Choroid plexus epithelial cell (primary cell): ENCODE measurements around the gene SLC1A4.

Experiments
- DNase-seq: peaks from one replicate; pipeline ENCODE4 v3.0.0-alpha.2; 2010; ENCODE audit warnings: low read depth
- H3K4me3 ChIP-seq: 2 replicates; pipeline ENCODE4 v1.5.1; 2011; ENCODE audit warnings: low read depth, mild to moderate bottlenecking, control low read depth, low read length, moderate library complexity
- CTCF ChIP-seq: conservative IDR thresholded peaks from 2 replicates; pipeline ENCODE4 v1.5.1; 2011; ENCODE audit warnings: low read depth, mild to moderate bottlenecking, control low read depth, inconsistent platforms, low read length, moderate library complexity

The SLC1A4 gene

GRCh38 chr2:65057391-65058052, 68.3 kb downstream of the SLC1A4 start:
- TF ChIP-seq CTCF: no peak
- H3K4me3 ChIP-seq: peak overlapping the region; percentile 76
- peak; percentile 56 for DNase-seq

- TF ChIP-seq CTCF: no peak
- DNase-seq: no peak
Measured at GRCh38 chr2:65059071-65059470, 69.9 kb downstream of the SLC1A4 start.

GRCh38 chr2:65061146-65061909, 72.1 kb downstream of the SLC1A4 start:
- no peak for DNase-seq
- no peak overlapping the region for H3K4me3 ChIP-seq
- TF ChIP-seq CTCF: no peak

More at GRCh38 chr2:65059071-65059470, 69.9 kb downstream of the SLC1A4 start:
- no peak overlapping the region for H3K4me3 ChIP-seq

GRCh38 chr2:65061910-65062339, 72.7 kb downstream of the SLC1A4 start:
- TF ChIP-seq CTCF: no peak
- H3K4me3 ChIP-seq: no peak overlapping the region
- no peak for DNase-seq

- DNase-seq: peak; percentile 55
- no peak overlapping the region for H3K4me3 ChIP-seq
- no peak for TF ChIP-seq CTCF
Measured at GRCh38 chr2:65062843-65063825, 73.9 kb downstream of the SLC1A4 start.

GRCh38 chr2:65064728-65065552, 75.7 kb downstream of the SLC1A4 start:
- peak; percentile 75 for TF ChIP-seq CTCF
- H3K4me3 ChIP-seq: peak overlapping the region; percentile 11
- DNase-seq: peak; percentile 88
